ENCODE measurements around the gene SNORC.

DNA sequence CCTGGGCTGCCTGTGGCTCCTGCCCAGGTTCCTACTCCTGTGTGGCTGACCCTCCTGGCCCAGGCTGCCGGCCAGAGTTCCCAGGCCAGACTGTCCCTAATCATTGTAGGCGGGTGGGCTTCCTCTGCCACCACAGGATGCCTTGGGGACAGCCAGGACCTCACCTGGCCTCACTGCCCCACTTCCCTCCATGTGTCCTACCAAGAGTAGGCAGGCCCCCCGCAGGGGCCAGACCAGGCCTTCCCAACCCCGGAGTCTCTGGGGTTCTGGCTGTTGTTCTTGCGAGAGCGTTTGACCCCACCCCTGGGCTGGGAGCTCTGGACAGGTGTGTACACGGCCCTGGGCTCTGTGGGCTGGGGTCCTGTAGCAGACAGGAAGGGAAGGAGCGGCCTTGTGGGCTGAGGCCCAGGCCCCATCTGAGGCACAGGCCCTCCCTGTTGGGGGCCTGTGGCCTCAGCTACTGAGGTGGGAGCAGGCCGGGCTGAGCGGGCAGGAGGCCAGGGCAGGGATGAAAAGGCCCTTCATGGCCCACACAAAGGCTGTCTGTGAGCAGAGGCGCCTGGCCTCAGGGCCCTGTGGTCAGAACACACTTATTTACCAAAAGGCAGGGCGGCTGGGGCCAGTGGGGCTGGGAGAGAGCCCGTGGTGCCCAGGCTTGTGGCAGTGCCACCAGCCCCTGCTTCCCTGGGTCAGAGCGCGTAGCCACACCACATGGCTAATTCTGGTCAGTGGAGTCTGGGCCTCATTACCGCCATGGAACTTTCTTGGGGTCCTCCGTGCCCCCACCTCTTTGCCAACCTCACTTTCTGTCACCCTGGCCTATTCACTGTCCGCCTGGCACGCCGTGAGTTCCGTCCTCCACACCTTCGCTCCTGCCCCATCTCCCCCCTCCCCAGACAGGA, 2.0 kb downstream of the SNORC start:
- TF ChIP-seq EGR1 (IDR thresholded peaks at IDR 0.05; ENCODE audit: low read depth in 2 of 2) (no peak), SP1 (IDR thresholded peaks at IDR 0.05) (no peak), JUND (IDR thresholded peaks at IDR 0.05) (no peak), YY1 (IDR thresholded peaks at IDR 0.05) (no peak), FOXA1 (IDR thresholded peaks at IDR 0.05) (no peak), NR2F2 (IDR thresholded peaks at IDR 0.05) (no peak)
- TF ChIP-seq, protein P1, sequence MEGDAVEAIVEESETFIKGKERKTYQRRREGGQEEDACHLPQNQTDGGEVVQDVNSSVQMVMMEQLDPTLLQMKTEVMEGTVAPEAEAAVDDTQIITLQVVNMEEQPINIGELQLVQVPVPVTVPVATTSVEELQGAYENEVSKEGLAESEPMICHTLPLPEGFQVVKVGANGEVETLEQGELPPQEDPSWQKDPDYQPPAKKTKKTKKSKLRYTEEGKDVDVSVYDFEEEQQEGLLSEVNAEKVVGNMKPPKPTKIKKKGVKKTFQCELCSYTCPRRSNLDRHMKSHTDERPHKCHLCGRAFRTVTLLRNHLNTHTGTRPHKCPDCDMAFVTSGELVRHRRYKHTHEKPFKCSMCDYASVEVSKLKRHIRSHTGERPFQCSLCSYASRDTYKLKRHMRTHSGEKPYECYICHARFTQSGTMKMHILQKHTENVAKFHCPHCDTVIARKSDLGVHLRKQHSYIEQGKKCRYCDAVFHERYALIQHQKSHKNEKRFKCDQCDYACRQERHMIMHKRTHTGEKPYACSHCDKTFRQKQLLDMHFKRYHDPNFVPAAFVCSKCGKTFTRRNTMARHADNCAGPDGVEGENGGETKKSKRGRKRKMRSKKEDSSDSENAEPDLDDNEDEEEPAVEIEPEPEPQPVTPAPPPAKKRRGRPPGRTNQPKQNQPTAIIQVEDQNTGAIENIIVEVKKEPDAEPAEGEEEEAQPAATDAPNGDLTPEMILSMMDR (IDR thresholded peaks at IDR 0.05; ENCODE audit: low read depth, low read length, missing input control) = no peak
- TF ChIP-seq, protein P2, sequence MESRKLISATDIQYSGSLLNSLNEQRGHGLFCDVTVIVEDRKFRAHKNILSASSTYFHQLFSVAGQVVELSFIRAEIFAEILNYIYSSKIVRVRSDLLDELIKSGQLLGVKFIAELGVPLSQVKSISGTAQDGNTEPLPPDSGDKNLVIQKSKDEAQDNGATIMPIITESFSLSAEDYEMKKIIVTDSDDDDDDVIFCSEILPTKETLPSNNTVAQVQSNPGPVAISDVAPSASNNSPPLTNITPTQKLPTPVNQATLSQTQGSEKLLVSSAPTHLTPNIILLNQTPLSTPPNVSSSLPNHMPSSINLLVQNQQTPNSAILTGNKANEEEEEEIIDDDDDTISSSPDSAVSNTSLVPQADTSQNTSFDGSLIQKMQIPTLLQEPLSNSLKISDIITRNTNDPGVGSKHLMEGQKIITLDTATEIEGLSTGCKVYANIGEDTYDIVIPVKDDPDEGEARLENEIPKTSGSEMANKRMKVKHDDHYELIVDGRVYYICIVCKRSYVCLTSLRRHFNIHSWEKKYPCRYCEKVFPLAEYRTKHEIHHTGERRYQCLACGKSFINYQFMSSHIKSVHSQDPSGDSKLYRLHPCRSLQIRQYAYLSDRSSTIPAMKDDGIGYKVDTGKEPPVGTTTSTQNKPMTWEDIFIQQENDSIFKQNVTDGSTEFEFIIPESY (IDR thresholded peaks at IDR 0.05) = no peak
- TF ChIP-seq, protein P3, sequence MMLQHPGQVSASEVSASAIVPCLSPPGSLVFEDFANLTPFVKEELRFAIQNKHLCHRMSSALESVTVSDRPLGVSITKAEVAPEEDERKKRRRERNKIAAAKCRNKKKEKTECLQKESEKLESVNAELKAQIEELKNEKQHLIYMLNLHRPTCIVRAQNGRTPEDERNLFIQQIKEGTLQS (IDR thresholded peaks at IDR 0.05) = no peak
- TF ChIP-seq, protein P4, sequence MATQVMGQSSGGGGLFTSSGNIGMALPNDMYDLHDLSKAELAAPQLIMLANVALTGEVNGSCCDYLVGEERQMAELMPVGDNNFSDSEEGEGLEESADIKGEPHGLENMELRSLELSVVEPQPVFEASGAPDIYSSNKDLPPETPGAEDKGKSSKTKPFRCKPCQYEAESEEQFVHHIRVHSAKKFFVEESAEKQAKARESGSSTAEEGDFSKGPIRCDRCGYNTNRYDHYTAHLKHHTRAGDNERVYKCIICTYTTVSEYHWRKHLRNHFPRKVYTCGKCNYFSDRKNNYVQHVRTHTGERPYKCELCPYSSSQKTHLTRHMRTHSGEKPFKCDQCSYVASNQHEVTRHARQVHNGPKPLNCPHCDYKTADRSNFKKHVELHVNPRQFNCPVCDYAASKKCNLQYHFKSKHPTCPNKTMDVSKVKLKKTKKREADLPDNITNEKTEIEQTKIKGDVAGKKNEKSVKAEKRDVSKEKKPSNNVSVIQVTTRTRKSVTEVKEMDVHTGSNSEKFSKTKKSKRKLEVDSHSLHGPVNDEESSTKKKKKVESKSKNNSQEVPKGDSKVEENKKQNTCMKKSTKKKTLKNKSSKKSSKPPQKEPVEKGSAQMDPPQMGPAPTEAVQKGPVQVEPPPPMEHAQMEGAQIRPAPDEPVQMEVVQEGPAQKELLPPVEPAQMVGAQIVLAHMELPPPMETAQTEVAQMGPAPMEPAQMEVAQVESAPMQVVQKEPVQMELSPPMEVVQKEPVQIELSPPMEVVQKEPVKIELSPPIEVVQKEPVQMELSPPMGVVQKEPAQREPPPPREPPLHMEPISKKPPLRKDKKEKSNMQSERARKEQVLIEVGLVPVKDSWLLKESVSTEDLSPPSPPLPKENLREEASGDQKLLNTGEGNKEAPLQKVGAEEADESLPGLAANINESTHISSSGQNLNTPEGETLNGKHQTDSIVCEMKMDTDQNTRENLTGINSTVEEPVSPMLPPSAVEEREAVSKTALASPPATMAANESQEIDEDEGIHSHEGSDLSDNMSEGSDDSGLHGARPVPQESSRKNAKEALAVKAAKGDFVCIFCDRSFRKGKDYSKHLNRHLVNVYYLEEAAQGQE (IDR thresholded peaks at IDR 0.05) = no peak

Data from liver (tissue), 3 donors.